HG03025 (cell line): ENCODE measurements around the gene UNC5A.

Experiments
- ATAC-seq: cut with Tn5 transposase; IDR thresholded peaks from one replicate; pipeline ENCODE4 v1.9.1; 2021; ENCODE audit warnings: mild to moderate bottlenecking, moderate library complexity; ENCODE audit not compliant: unreplicated experiment, low FRiP score

The UNC5A gene

DNA sequence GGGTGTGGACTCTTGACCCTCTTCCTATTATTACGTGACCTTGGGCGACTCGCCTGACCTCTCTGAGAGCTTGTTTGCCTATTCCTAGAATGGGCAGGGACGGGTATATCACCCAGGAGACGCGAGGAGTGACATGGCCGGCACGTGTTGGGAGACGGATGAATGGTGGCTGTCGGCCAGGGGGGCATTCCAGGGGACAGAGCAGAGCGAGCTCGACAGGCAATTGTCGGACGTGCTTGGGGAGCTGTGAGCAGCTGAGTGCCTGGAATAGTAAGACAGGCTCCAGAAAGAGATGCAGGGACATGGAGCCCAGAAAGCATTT lies 29.3 kb upstream of the UNC5A start:
- no peak for ATAC-seq

DNA sequence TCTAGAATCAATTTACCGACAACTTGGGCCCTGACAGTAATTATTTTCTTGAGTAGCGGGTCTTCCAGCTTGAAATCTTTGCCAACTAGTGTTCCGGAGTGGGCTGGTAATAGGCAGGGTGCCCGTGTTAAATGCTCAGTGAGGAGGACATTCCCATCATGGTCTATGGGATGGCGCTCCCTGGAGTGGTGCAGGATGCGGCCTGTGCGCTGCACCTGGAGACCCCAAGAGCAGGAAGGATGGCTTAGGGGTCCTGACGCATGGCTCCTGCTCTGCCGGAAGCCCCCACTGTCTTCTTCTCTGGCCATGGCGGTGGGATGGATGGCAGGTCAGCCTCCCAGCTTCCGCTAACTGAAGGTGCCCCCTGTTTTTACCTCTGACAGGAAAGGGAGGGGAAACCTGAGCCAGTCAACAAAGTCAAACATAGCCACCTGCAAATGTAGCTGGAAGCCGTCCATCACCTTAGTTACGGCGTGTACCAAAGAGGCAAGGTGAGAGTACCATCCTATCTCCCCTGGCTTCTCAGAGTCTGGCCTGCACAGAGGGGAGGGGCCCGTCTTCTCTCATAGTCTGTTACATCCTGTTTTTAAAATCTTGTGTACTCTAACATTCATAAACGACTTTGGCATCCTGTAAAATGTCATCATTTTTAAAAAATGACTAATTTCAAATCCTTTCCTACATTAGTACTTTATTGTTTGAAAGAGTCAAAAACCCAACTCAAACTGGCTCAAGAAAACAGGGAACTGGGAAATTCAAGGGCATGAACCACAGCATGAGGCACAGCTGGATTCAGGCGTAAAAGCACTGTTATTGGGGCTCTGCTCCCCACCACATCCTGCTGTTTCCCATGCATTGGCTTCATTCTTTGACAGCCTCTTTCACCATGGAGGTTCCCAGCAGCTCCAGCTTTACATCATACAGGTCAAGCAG lies 28.5 kb upstream of the UNC5A start:
- ATAC-seq = no peak

DNA sequence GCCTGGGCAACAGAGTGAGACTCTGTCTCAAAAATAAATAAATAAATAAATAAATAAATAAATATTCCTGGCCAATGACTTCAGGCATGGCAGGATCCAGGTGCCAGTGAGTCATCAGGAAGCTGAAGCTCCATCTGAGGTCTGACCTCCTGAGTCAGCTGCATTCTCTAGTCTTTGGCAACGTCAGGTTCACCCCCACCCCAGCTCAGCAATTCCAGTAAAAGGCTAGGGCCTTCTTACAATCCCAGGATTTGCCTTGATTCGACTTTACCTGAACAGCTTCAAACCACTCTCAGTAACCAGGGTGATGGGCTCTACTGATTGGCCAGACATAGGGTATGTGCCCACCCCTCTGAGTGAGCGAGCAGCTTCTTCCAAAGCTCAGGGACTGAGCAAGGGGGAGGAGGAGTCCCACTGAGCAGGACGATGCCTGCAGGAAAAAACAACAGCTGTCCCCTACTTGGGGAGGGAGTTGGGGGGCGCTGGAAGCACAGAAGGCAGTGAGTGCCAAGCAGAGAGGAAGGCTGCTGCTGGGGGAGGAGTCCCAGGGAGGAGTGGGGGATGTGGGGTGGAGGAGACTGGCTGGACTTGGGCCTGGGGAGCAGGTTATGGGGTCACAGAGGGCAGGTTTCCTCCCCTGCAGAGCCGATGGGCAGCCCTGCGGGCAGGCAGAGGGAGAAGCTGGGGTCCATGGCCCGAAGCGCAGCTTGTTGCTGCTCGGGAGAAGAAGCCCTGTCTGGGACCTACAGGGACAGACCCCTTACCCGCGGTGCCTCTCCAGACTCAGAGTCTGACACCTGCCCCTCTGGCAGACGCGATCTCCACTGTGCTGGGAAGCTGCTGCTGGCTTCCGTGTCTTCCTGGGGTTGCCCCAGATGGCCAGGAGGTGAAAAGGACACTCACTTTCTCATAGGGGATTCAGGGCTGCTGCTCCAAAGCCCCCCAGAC lies 25.9 kb upstream of the UNC5A start:
- ATAC-seq = no peak

DNA sequence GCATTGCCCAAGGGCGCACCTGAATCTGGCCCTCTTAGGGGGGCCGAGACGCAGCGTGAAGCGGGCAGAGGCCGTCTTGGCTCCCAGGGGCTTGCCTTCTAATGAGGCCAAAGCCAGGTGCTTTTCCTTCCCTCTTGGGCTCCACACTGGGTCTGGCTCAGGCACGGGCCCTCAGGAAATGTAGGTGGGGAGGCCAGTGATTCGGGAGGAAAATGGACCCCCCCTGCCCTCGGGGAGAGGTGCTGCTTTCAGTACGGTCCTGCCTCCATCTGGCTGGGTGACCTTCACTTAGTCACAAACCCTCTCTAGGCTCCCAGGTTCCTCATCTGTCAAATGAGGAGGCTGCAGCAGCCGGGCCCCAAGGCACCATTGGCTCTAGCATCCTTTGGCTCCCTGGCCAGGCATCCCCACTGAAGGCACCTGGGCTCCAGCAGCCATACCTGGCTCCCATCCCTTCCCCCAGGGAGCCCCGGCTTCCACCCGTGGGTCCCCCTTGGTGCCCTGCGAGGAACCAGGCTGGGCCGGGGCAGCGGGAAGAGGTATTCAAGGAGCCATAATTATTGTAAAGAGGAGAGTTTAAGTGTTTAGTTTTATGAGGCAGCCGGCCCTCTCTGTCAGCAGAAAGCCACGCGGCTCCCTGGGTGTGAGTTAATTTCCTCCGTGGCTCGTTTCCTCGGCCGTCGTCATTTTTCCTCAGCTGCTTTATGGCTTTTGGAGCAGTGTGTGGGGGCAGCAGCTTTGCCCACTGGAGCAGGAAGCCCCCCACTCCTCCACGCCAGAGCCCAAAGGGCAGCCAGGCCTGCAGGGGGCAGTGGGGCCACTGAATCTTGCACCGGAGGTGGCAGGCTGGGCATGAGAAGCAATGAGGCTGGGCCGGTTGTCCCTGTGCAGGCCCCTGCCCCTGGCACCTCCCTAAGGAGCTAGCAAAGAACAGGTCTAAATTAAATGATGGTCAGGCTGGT lies 24.9 kb upstream of the UNC5A start:
- no peak for ATAC-seq

DNA sequence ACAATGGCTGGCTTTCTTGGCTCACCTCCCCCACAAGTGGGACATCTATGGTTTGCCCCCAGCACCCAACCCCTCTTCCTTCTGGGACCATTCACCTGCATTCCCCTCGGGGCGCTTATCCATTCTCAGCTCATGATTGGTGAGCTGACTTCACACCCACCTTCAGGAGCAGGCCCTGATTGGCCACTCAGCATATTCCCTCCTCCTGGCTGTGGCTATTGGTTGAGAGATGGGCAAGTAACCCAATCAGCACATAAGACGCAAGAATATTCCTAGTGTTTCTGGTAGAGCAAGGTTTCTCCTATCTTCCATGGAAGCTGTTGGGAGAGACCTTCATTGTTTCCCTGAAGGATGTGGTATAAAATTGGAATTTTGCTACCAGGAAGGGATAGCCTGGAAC lies 22.7 kb upstream of the UNC5A start:
- ATAC-seq = no peak

DNA sequence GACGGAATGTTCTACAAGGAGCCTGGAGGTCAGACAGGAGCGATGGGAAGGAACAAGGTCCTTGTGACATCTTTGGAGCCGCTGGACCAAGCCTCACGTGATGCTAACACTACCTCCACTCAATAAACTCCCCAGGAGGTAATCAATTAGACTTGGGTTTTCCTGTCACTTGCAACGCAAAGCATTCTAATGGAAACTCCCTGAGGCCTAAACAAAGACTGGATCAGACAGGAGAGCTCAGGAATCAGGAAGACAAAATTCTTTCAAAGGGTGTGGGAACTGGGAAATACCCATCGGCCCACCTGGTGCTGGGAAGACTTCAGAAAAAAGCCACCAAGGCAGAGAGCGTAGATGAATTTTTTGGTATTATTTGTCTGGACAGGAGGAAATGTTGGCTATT lies 22.3 kb upstream of the UNC5A start:
- ATAC-seq = no peak

DNA sequence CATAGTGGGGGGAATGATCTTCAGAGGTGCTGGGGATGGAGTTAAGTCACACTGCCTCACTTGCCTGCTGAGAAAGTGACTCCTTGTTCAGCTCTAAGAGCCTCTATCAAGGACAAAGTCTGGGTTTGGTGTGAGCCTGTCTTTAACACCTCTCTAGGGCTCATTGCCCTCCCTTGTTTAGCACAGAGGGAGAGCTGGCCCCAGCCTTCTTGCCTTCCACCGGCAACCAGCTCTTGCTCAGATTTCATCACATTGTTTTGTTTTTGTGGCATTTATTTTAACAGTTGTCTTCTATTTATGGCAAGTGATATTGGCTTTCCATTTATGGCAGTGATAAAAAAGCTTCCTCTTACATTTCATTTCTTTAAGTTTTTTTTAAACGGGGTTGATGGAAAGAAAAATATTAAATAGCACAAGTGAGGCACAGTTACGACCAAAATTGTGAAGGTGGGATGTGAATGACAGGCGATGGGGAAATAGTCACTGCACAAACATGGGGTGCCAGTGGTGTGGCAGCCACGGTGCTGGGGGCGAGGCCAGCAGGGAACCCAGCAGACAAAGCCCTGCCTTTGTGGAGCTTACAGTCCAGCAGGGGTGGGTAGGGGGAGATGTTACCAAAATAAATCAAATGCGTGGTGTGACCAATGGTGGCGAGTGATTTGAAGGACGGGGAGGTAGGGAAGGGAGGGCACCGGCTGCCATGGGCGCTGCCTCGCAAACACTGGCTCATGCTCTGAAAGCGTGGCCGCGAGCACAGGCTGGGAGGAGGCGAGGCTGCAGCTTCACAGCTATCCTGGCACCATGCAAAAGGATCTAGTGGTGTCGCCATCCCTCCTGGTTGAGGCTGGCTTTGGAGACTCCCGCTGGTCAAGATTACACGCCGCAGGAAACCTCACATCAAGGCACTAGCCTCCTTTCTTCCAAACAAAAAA lies 21.2 kb upstream of the UNC5A start:
- no peak for ATAC-seq

DNA sequence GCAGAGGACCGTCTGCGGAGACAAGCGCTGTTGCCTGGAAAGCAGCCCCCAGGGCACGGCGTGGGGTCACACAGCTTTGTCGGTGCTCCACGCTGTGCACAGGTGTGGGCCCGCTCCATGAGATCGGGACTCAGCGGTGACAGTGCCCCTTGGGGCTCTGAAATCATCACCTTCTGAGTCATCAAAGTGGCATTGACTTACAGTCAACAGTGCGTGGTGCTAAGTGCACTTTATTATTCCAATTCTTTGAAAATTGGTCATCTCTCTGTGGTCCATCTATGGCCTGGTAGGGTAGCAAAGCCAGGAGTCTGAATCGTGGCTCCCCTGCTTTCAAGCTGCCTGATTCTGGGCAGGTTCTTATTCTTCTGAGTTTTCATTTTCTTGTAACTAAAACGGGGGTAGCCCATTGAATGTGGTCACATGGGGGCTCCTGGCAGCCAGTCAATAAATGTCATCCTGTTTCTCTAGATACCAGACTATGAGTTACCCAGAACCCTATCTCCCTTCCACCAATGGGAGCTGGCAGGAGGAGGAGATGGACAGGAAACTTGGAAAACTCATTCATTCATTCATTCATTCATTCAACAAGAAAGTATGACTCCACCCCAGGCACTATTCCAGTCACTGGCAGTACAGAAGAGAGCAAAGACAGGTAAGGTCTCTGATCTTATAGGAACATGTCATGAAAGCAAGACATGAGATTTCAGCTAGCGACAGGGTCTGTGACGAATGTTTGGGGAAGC lies 20.3 kb upstream of the UNC5A start:
- no peak for ATAC-seq

DNA sequence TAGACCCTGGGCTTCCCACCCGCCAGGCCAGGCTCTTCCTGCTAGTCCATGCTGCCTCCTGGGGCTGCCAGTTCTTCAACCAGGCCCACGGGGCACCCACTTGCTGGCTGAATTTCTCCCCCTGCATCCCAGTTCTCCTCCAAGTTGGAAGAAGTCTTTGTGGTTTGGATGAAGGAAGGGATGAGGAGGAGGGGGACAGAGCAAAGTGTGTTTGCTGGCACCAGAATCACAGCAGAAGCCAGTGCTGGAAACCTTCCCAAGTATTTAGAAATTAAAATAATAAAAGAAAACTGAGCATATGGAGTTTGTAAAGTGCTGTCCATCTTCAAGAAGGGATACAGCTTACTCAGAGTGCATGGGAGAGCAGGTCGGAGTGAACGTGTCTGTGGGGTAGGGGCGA lies 19.4 kb upstream of the UNC5A start:
- ATAC-seq = no peak

DNA sequence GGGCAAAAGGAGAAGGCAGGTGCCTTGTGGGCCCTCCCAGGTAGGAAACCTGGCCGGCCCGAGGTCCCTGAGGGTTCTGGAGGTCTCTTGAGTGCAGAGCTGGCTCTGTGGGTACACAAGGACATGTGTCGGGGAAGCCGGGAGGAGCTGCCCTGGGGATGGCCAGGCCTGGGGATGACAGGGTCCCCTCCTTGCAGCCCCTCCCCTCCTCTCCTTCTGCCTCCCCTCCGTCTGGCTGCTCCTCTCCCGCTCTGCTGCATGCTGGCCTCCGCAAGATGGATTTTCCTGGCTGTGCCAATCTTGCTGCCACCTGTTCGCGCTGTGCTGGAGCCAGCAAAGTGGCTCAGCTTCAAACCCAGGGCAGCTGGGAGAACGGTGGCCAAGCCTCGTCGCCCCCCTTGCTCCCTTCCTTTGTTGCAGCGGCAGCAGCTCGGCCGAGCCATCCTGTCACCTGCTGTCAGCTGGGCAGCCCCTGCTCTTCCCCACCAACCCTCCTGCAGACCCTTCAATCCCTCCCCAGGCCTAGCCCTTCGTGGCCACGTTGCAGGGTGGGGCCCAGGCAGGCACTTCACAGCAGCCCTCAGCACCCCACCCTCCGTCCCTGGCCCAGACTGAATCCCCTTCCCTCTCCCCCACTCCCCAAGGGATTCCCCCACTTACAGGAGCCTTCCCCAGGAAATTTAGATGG lies 17.6 kb upstream of the UNC5A start:
- ATAC-seq = no peak

DNA sequence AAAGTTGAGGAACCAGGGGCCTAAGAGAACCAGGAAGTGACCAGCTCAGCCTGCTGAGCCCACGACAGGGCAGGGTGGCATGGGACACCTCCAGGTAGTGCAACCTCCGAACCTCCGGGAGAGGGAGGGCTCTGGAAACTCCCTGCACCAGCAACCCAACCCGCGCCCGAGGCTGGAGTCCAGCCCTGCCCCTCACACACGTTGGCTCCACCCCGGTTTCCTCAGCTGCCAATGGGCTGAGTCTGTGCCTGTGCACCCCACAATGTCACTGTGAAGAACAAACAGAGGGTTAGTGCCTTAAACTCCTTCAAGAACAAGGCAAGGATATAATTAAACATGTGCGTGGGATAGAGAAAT lies 17.0 kb upstream of the UNC5A start:
- ATAC-seq = no peak

DNA sequence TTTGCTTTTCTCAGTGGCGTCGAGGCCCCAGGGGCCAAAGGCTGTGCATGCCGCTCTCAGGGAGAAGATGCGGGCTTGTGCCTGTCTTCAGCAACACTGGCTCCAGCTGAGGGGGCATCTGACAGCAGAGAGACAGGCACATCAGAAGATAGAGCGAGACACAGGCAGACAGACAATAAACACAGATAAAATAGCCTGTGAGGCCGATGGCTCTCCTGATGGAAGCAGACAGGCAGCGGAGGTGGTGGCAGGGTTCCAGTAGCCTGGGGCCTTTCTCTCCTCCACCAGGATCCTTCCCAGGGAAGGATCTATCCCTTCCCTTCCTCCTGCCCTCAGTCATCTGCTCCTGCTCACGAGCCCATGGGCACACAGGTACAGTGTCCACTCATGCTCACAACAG lies 16.6 kb upstream of the UNC5A start:
- no peak for ATAC-seq

DNA sequence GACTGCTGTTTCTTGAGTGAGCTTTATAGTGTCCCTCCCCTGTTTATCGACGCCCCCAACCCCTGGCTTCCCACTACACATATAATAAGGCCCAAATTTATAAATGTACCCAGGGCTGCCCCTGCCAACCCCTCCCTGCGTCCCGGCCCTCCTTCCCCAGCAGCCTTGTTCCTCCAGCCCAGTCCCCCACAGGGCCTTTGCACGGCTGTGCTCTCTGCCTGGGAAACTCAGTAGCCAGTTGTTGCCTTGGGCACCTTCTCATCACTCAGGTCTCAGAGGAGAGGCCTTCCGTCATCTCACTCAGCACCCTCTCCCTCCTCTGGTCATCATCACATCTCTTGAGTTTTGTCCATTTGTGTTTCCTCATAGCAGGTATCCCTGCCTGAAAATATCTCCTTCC lies 15.8 kb upstream of the UNC5A start:
- ATAC-seq = no peak

DNA sequence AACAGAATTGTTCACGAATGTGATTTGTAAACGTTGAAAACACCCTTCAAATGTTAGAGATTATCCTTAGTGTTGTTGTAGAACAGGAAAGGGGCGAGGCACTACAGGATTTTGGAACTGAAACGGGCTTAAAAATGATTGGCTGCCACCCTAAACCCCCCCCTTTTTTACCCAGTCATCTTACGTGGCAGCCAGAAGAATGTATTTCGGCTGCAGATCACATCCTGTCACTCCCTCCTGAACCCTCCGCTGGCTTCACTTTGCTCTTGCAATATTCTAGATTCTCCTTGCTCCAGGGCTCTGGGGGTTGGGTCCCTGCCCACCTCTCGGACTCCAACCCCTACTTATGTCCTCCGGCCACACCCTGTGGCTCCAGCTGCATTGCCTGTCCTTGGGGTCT lies 13.9 kb upstream of the UNC5A start:
- ATAC-seq = no peak

DNA sequence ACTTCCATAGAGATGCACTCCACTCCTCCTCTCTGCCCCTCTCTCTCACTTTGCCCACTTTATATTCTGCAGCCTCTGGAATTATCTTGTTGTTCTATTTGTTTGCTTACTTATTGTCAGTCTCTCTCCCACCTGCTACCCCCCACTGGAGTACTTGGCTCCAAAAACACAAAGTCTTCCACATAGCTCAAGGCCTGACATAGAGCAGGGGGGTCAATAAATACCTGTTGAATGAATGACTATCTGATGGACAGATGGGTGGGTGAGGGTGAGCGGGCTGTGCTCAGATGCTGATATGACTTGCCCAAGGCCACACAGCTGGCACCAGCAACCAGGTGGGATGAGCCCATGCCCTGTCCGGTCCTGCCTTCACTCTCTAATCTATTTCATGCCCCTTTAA lies 13.4 kb upstream of the UNC5A start:
- ATAC-seq = no peak

DNA sequence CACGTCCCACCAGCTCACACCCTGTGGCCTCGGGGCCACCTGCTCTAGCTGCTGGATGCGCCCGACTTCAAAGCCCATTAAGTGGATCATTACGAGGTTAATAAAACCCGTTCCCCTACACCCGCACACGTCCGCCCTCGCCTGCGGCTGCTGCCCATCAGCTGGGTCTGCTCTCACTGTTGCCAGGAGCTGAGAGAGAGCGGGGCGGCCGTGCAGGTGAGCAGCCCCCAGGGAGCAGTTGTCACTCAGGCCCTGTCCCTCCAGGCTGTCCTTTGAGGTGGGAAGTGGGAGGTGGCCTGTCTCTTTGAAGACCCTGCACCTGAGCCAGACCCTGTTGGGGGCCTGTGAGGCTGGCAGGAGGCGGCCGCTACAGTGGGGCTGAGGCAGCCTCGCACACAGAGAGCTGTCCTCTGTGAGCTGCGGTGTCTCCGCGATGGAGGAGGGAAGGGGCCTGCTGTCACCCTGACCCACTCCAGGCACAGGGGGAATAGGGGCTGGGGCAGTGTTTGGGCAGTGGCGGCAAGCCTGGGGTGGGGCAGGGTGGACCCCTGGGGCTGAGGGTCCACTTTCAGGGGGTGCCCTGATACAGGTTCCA lies 12.8 kb upstream of the UNC5A start:
- ATAC-seq = no peak

DNA sequence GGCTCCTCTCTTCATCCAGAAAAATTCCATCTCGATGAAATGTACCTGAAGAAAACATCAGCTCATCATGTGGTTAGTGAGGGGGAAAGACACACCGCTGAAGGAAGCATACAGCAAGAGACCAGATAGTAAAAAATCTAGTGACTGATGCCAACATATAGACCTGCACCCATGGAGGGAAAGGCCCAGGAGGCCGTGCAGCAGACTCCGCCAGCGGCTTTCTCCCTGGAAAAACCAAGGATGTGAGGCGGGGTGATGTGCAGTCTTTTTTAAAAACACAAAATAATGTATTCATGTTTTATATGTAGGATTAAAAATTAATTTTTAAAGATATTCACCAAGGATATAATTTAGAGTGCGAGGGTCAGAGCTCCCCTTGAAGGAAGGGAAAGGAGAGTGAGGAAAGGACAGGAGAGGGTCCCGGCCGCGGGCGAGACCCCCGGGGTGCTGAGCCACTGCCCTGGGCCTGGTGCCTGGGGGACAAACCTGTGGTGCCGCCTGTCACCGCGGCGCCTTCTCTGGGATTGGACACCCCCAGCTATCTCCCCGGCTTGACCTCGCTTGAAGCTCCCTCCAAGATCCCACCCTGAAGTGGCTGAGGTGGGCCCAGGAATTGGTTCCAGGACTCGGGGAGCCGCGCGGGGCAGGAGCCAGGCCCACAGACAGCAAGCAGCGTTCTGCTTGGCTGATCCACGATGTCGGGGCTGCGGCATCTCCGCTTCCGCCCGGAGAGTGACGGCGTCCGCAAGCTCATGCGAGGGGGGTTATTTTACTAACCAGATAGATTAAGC lies 12.1 kb upstream of the UNC5A start:
- ATAC-seq = no peak
